CD4-positive, alpha-beta T cell (primary cell): Measurements from ENCODE around the gene USO1. TPM values are rescaled to one million over a fixed set of nuclear protein-coding genes. Genes with fewer than 3 reads are reported as not detected.

ENCODE experiments used
- ATAC-seq: fragments of 200-7000 bp; cut with Tn5 transposase; one replicate; pipeline ENCODE4 v1.10.0; 2022; ENCODE audit warnings: mild to moderate bottlenecking; ENCODE audit not compliant: poor library complexity
- CTCF ChIA-PET: fragments of 350-600 bp; sonication (Branson Sonifier 250); formaldehyde crosslinking; loops from one replicate; lab custom pipeline; 2021; ENCODE audit warnings: antibody characterized with exemption, inconsistent platforms; lab: Charles Lee
- POLR2A ChIA-PET: fragments of 350-600 bp; sonication (Branson Sonifier 250); formaldehyde crosslinking; loops from one replicate; lab custom pipeline; 2021; ENCODE audit warnings: antibody characterized with exemption, inconsistent platforms; lab: Charles Lee
- DNase-seq, 14 experiments: peaks; one replicate each; pipeline ENCODE4 v3.0.0-alpha.2; 2013 to 2020; ENCODE audit warnings: mixed read lengths in 2 of 14
- H3K27ac ChIP-seq, 2 donors: one replicate each; pipeline versions ENCODE4 v1.5.1 to v1.7.0; 2013; ENCODE audit warnings: low read length in 2 of 2, low read depth in 1 of 2, mild to moderate bottlenecking in 1 of 2
- H3K27me3 ChIP-seq, 2 experiments: 1 replicate in 1 of 2; 2 replicates in 1 of 2; pipeline versions ENCODE4 v1.6.1 to v1.7.0; 2013; ENCODE audit warnings: low read length in 2 of 2, control low read depth in 1 of 2, mild to moderate bottlenecking in 1 of 2, moderate library complexity in 1 of 2; ENCODE audit not compliant: insufficient read depth in 2 of 2, control insufficient read depth in 1 of 2
- H3K36me3 ChIP-seq: one replicate; pipeline ENCODE4 v1.6.1; 2013; ENCODE audit warnings: low read length, control low read depth; ENCODE audit not compliant: insufficient read depth
- H3K4me1 ChIP-seq: one replicate; pipeline ENCODE4 v1.6.1; 2013; ENCODE audit warnings: low read length, control low read depth; ENCODE audit not compliant: insufficient read depth
- H3K4me3 ChIP-seq: one replicate; pipeline ENCODE4 v1.5.1; 2013; ENCODE audit warnings: mild to moderate bottlenecking, low read length, moderate library complexity
- H3K9me3 ChIP-seq, 2 experiments: 1 replicate in 1 of 2; 2 replicates in 1 of 2; pipeline versions ENCODE4 v1.6.1 to v1.7.0; 2013; ENCODE audit warnings: low read length in 2 of 2, mild to moderate bottlenecking in 2 of 2, control low read depth in 1 of 2, moderate library complexity in 1 of 2; ENCODE audit not compliant: control insufficient read depth in 1 of 2, insufficient read depth in 1 of 2
- H3K27ac Mint-ChIP-seq: one replicate; pipeline ENCODE4 v1.8.0; 2020; ENCODE audit warnings: mixed read lengths
- H3K27me3 Mint-ChIP-seq: one replicate; pipeline ENCODE4 v1.8.0; 2021; ENCODE audit warnings: mixed read lengths
- H3K36me3 Mint-ChIP-seq: one replicate; pipeline ENCODE4 v1.8.0; 2021; ENCODE audit warnings: low read depth, mixed read lengths
- H3K4me1 Mint-ChIP-seq: one replicate; pipeline ENCODE4 v1.8.0; 2021; ENCODE audit warnings: low read depth, mixed read lengths
- H3K4me3 Mint-ChIP-seq: one replicate; pipeline ENCODE4 v1.8.0; 2020; ENCODE audit warnings: mild to moderate bottlenecking, mixed read lengths
- H3K9me3 Mint-ChIP-seq: one replicate; pipeline ENCODE4 v1.8.0; 2020; ENCODE audit warnings: mixed read lengths
- intact Hi-C, 2 experiments: fragments of 100-400 bp; cut with DNase I in 1 of 2; cut with micrococcal nuclease in 1 of 2; formaldehyde crosslinking; loops; one replicate each; pipeline versions ENCODE4 v1.15.1 to v1.9.0; 2023 to 2025; cut with DNase I, micrococcal nuclease
- total RNA-seq, 174 experiments: library from RNA in 2 of 174; stranded (reverse) in 2 of 174; gene quantifications; one replicate each; pipeline ENCODE4 v1.2.3 and lab custom pipeline; 2021 to 2026
- TF ChIP-seq, protein P1 (sequence below): fragments of 200-600 bp; IDR thresholded peaks from one replicate; pipeline ENCODE4 v1.8.0; 2022; ENCODE audit warnings: antibody characterized with exemption, mild to moderate bottlenecking

The USO1 gene
- total RNA-seq, 2 experiments from 2014 or later: 10.5 to 10.9 TPM

DNA sequence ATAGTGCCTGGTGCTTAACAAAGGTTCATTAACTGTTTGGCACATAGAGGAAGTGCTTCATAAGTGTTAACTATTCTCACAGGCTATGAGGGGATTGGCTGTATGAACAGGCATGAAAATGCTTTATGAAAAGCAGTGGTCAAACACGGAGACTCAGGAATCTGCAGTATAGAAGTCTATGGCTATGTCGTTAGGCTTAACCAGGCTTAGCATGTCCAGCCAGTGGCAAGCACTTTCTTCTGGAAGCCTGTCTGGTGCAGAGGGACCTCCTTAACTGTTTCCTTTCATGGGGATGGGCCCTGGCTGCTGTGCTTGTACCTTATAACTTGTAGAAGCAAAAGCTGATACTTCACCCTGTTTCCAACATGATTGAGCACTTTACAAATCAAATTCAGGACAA is 99.4 kb downstream of the USO1 start:
- DNase-seq (no peak), ATAC-seq (no peak)
- no peaks in the 10 kb centered on the region for H3K36me3 Mint-ChIP-seq
- CTCF ChIA-PET: no interaction called here
- H3K4me3 Mint-ChIP-seq: no peak overlapping the region
- TF ChIP-seq, protein P1, sequence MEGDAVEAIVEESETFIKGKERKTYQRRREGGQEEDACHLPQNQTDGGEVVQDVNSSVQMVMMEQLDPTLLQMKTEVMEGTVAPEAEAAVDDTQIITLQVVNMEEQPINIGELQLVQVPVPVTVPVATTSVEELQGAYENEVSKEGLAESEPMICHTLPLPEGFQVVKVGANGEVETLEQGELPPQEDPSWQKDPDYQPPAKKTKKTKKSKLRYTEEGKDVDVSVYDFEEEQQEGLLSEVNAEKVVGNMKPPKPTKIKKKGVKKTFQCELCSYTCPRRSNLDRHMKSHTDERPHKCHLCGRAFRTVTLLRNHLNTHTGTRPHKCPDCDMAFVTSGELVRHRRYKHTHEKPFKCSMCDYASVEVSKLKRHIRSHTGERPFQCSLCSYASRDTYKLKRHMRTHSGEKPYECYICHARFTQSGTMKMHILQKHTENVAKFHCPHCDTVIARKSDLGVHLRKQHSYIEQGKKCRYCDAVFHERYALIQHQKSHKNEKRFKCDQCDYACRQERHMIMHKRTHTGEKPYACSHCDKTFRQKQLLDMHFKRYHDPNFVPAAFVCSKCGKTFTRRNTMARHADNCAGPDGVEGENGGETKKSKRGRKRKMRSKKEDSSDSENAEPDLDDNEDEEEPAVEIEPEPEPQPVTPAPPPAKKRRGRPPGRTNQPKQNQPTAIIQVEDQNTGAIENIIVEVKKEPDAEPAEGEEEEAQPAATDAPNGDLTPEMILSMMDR: no peak
- no peak overlapping the region for H3K27ac Mint-ChIP-seq
- Histone ChIP-seq H3K36me3 (no peaks in the 10 kb centered on the region), H3K4me3 (no peak overlapping the region), H3K9me3 (no peaks in the 10 kb centered on the region), H3K27me3 (no peaks in the 10 kb centered on the region), H3K4me1 (no peaks in the 10 kb centered on the region), H3K27ac (no peak overlapping the region)
- H3K4me1 Mint-ChIP-seq: no peaks in the 10 kb centered on the region
- H3K9me3 Mint-ChIP-seq: no peaks in the 10 kb centered on the region
- POLR2A ChIA-PET: no interaction called here
- no peaks in the 10 kb centered on the region for H3K27me3 Mint-ChIP-seq
- intact Hi-C loops: no loop called here

- no peak for DNase-seq
- peaks cover 4% of the 10 kb centered on the region for H3K27me3 Mint-ChIP-seq
- peaks cover 3% of the 10 kb centered on the region for H3K9me3 Mint-ChIP-seq
- no peak overlapping the region for H3K27ac ChIP-seq
- no peak for ATAC-seq
- TF ChIP-seq, protein P1: no peak
- ChIA-PET POLR2A (no interaction called here), CTCF (no interaction called here)
- no peaks in the 10 kb centered on the region for H3K4me1 Mint-ChIP-seq
- H3K4me3 Mint-ChIP-seq: no peak overlapping the region
- H3K27me3 ChIP-seq: no peaks in the 10 kb centered on the region
- H3K36me3 Mint-ChIP-seq: no peaks in the 10 kb centered on the region
- no peak overlapping the region for H3K4me3 ChIP-seq
- H3K4me1 ChIP-seq: no peaks in the 10 kb centered on the region
- peaks cover 0 to 5% of the 10 kb centered on the region in 2 experiments for H3K9me3 ChIP-seq
- intact Hi-C loops: no loop called here
- no peaks in the 10 kb centered on the region for H3K36me3 ChIP-seq
- no peak overlapping the region for H3K27ac Mint-ChIP-seq
These were observed 106.5 kb downstream of the USO1 start for GRCh38 chr4:75830906-75831305.

- Histone ChIP-seq H3K9me3 (peaks cover 0 to 5% of the 10 kb centered on the region in 2 experiments), H3K36me3 (no peaks in the 10 kb centered on the region), H3K4me3 (no peak overlapping the region), H3K27me3 (no peaks in the 10 kb centered on the region), H3K4me1 (no peaks in the 10 kb centered on the region), H3K27ac (no peak overlapping the region)
- ChIA-PET POLR2A (no interaction called here), CTCF (no interaction called here)
- Mint-ChIP-seq H3K27me3 (peaks cover 4% of the 10 kb centered on the region), H3K9me3 (peaks cover 3% of the 10 kb centered on the region), H3K4me1 (no peaks in the 10 kb centered on the region), H3K4me3 (no peak overlapping the region), H3K27ac (no peak overlapping the region), H3K36me3 (no peaks in the 10 kb centered on the region)
- DNase-seq: no peak
- TF ChIP-seq, protein P1: no peak
- intact Hi-C loops: no loop called here
- ATAC-seq: no peak
These were observed 107.6 kb downstream of the USO1 start for GRCh38 chr4:75831856-75832405.
